PC-3 (cell line): ENCODE results near the gene CDH13. TPM values are rescaled to one million over a fixed set of nuclear protein-coding genes. Genes with fewer than 3 reads are reported as not detected.

Source experiments
- ATAC-seq: fragments of 200-7000 bp; cut with Tn5 transposase; 2 replicates; pipeline ENCODE4 v1.9.1; 2020; ENCODE audit warnings: mild to moderate bottlenecking, moderate library complexity
- BruUV-seq: library from RNA; stranded (reverse); fragments of 400-500 nt; replicated peaks from 2 replicates; lab custom pipeline; 2021; lab: Mats Ljungman, UMichigan
- CTCF ChIA-PET: fragments of 300-600 bp; sonication (Branson Sonifier 250); formaldehyde crosslinking; loops from one replicate; lab custom pipeline; 2022; ENCODE audit warnings: antibody characterized with exemption; lab: Charles Lee
- POLR2A ChIA-PET: fragments of 300-600 bp; sonication (Branson Sonifier 250); formaldehyde crosslinking; loops from one replicate; lab custom pipeline; 2022; ENCODE audit warnings: antibody characterized with exemption; ENCODE audit not compliant: unreplicated experiment; lab: Charles Lee
- DNase-seq: peaks from one replicate; pipeline ENCODE4 v3.0.0-alpha.2; 2015
- H2AFZ ChIP-seq: fragments of 300-600 bp; sonication (generic); 2 replicates; pipeline ENCODE4 v1.6.0; 2016; ENCODE audit warnings: antibody characterized with exemption, low read length
- H3F3A ChIP-seq: fragments of 300-600 bp; sonication (generic); one replicate; pipeline ENCODE4 v1.6.0; 2017; ENCODE audit warnings: antibody characterized with exemption, low read length, control low read depth, mild to moderate bottlenecking; ENCODE audit not compliant: unreplicated experiment
- H3K27ac ChIP-seq: fragments of 300-600 bp; sonication (generic); 2 replicates; pipeline ENCODE4 v1.5.1; 2016; ENCODE audit warnings: mild to moderate bottlenecking, low read length
- H3K27me3 ChIP-seq: fragments of 300-600 bp; sonication (generic); 2 replicates; pipeline ENCODE4 v1.6.1; 2016; ENCODE audit warnings: low read length, mixed read lengths
- H3K36me3 ChIP-seq: fragments of 300-600 bp; sonication (generic); 2 replicates; pipeline ENCODE4 v1.6.1; 2016; ENCODE audit warnings: low read depth, mixed run types, low read length, mixed read lengths
- H3K4me1 ChIP-seq: fragments of 300-600 bp; sonication (generic); 2 replicates; pipeline ENCODE4 v1.5.1; 2016; ENCODE audit warnings: low read length; ENCODE audit not compliant: insufficient read depth
- H3K4me2 ChIP-seq: fragments of 300-600 bp; sonication (generic); 2 replicates; pipeline ENCODE4 v1.6.0; 2016; ENCODE audit warnings: low read length
- H3K4me3 ChIP-seq: fragments of 300-600 bp; sonication (generic); 2 replicates; pipeline ENCODE4 v1.5.1; 2016; ENCODE audit warnings: mild to moderate bottlenecking, low read length, mixed read lengths
- H3K79me2 ChIP-seq: fragments of 300-600 bp; sonication (generic); 2 replicates; pipeline ENCODE4 v1.6.1; 2017; ENCODE audit warnings: low read length, mixed read lengths
- H3K9ac ChIP-seq: fragments of 300-600 bp; sonication (generic); 2 replicates; pipeline ENCODE4 v1.6.0; 2016; ENCODE audit warnings: mild to moderate bottlenecking, low read length
- H3K9me2 ChIP-seq: fragments of 300-600 bp; sonication (generic); replicated peaks from 2 replicates; pipeline ENCODE4 v1.6.1; 2016; ENCODE audit warnings: mixed run types, low read length, mixed read lengths
- H3K9me3 ChIP-seq: fragments of 300-600 bp; sonication (generic); 2 replicates; pipeline ENCODE4 v1.6.1; 2016; ENCODE audit warnings: low read length, mixed read lengths
- H4K20me1 ChIP-seq: fragments of 300-600 bp; sonication (generic); 2 replicates; pipeline ENCODE4 v1.6.1; 2016; ENCODE audit warnings: low read length, mixed read lengths
- EZH2 ChIP-seq: fragments of 300-600 bp; sonication (generic); IDR thresholded peaks from one replicate; pipeline ENCODE4 v1.6.1; 2017; ENCODE audit warnings: antibody characterized with exemption, mild to moderate bottlenecking, low read length; ENCODE audit not compliant: unreplicated experiment
- EZH2phosphoT487 ChIP-seq: fragments of 300-600 bp; sonication (generic); IDR thresholded peaks from 2 replicates; pipeline ENCODE4 v1.6.1; 2018; ENCODE audit warnings: mild to moderate bottlenecking, antibody characterized with exemption, low read length, borderline replicate concordance
- intact Hi-C: fragments of 100-400 bp; cut with micrococcal nuclease; formaldehyde crosslinking; loops from 2 replicates; pipeline ENCODE4 v1.9.0; 2023
- total RNA-seq: library from RNA; depleted of rRNA; stranded (reverse); fragments of >200 nt; gene quantifications from 2 replicates; pipeline ENCODE4 v1.2.3, GENCODE V29; 2014
- TF ChIP-seq, protein P1 (sequence below): fragments of 300-600 bp; sonication (generic); conservative IDR thresholded peaks from 2 replicates; pipeline ENCODE4 v1.5.1; 2017; ENCODE audit warnings: antibody characterized with exemption, low read depth, mild to moderate bottlenecking, low read length

CDH13 gene
- total RNA-seq, 1 experiment from 2014 or later: 0.36 TPM

DNA sequence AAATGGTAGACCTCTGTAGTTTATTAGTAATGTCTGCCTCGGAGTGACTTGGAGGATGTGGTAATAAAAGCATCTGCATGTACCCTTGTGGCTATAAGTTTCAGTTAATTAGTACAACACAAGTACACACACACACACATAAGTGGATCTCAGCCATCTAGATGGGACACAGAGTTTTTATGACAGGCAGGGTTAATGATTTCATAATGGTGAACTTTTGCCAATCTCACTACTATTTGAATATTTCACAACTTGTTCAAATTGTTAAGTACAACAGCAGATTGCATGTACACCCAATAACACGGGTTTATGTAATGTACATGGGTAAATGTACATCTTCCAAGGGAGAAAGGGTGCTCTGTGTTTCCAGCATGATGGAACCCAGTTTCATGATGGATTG, 669.7 kb downstream of the CDH13 start:
- Histone ChIP-seq H3K4me3 (no peak overlapping the region), H3K4me2 (no peak overlapping the region), H3F3A (no peaks in the 10 kb centered on the region), H3K9me2 (no peaks in the 10 kb centered on the region), H3K9ac (no peak overlapping the region), H2AFZ (no peak overlapping the region), H3K27me3 (no peaks in the 10 kb centered on the region), H3K27ac (no peak overlapping the region), H4K20me1 (no peaks in the 10 kb centered on the region), H3K79me2 (no peaks in the 10 kb centered on the region), H3K4me1 (no peaks in the 10 kb centered on the region), H3K9me3 (no peaks in the 10 kb centered on the region), H3K36me3 (no peaks in the 10 kb centered on the region)
- BruUV-seq: no TSS peak
- DNase-seq (no peak), ATAC-seq (no peak)
- intact Hi-C loops: no loop called here
- CTCF ChIA-PET: no interaction called here
- POLR2A ChIA-PET: no interaction called here
- TF ChIP-seq EZH2: no peak
- TF ChIP-seq EZH2phosphoT487: no peak
- TF ChIP-seq, protein P1, sequence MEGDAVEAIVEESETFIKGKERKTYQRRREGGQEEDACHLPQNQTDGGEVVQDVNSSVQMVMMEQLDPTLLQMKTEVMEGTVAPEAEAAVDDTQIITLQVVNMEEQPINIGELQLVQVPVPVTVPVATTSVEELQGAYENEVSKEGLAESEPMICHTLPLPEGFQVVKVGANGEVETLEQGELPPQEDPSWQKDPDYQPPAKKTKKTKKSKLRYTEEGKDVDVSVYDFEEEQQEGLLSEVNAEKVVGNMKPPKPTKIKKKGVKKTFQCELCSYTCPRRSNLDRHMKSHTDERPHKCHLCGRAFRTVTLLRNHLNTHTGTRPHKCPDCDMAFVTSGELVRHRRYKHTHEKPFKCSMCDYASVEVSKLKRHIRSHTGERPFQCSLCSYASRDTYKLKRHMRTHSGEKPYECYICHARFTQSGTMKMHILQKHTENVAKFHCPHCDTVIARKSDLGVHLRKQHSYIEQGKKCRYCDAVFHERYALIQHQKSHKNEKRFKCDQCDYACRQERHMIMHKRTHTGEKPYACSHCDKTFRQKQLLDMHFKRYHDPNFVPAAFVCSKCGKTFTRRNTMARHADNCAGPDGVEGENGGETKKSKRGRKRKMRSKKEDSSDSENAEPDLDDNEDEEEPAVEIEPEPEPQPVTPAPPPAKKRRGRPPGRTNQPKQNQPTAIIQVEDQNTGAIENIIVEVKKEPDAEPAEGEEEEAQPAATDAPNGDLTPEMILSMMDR: no peak

DNA sequence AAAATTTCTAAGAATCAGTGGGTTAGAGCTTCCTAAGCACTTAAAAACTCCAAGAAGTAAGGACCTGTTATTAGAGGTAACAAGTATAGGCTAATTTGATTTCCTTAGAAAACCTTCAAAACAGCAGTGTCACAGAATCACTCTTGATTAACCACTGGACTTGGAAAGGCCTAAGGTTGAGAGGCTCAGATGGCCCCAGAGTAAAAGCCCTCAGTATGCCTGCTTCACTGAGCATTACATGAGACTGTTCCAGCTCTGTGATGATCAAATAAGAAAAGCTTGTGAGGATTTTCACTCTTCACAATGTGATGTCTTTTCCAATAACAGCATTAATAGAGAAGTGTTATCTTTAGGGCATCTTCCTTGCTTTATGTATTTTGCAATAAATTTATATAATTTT, 671.8 kb downstream of the CDH13 start:
- DNase-seq (no peak), ATAC-seq (no peak)
- CTCF ChIA-PET: no interaction called here
- POLR2A ChIA-PET: no interaction called here
- H3F3A ChIP-seq: no peaks in the 10 kb centered on the region
- H3K9me2 ChIP-seq: no peaks in the 10 kb centered on the region
- no peaks in the 10 kb centered on the region for H3K27me3 ChIP-seq
- no peak for TF ChIP-seq EZH2
- no peak for TF ChIP-seq EZH2phosphoT487
- TF ChIP-seq, protein P1: no peak
- H3K27ac ChIP-seq: no peak overlapping the region
- H3K4me2 ChIP-seq: no peak overlapping the region
- no peak overlapping the region for H3K9ac ChIP-seq
- H3K4me1 ChIP-seq: no peaks in the 10 kb centered on the region
- no peak overlapping the region for H2AFZ ChIP-seq
- intact Hi-C loops: no loop called here
- H3K4me3 ChIP-seq: no peak overlapping the region
- H4K20me1 ChIP-seq: no peaks in the 10 kb centered on the region
- H3K9me3 ChIP-seq: no peaks in the 10 kb centered on the region
- no peaks in the 10 kb centered on the region for H3K36me3 ChIP-seq
- BruUV-seq: no TSS peak
- H3K79me2 ChIP-seq: no peaks in the 10 kb centered on the region

DNA sequence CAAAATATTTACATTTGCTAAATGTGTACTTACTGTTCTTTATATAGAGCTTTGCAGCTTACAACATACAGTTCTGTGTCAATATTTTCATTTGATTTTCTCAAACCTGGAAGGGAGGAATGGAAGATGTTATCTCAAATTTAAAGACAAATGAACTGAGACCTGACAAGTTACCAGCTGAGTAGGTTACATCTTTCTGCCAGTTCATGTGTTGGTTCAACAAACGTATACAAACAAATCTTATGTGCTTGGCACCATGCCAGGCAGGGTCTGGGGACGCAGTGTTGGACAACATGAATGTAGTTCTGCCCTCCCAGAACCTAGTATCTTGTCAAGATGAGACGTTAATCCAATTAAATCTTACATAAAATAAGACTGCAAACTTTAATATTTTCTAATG, 673.6 kb downstream of the CDH13 start:
- H3K27me3 ChIP-seq: 0 out of 2 replicates have a peak, but pooled peaks cover under 1% of the 10 kb centered on the region
- H2AFZ ChIP-seq: no peak overlapping the region
- H3K9ac ChIP-seq: no peak overlapping the region
- no peaks in the 10 kb centered on the region for H3F3A ChIP-seq
- TF ChIP-seq EZH2phosphoT487 (no peak), EZH2 (no peak)
- TF ChIP-seq, protein P1: no peak
- CTCF ChIA-PET: no interaction called here
- H3K79me2 ChIP-seq: no peaks in the 10 kb centered on the region
- no peaks in the 10 kb centered on the region for H3K36me3 ChIP-seq
- DNase-seq: no peak
- H3K4me1 ChIP-seq: no peaks in the 10 kb centered on the region
- no peaks in the 10 kb centered on the region for H3K9me2 ChIP-seq
- POLR2A ChIA-PET: no interaction called here
- no peak for ATAC-seq
- intact Hi-C loops: no loop called here
- H3K4me3 ChIP-seq: no peak overlapping the region
- no peak overlapping the region for H3K27ac ChIP-seq
- no peak overlapping the region for H3K4me2 ChIP-seq
- H4K20me1 ChIP-seq: no peaks in the 10 kb centered on the region
- no peaks in the 10 kb centered on the region for H3K9me3 ChIP-seq
- BruUV-seq: no TSS peak
